SKM-1 (cell line): Measurements from ENCODE around the gene DKK1.
"Not testable (repeated sequence)": the region's sequence is repeated elsewhere in the genome, so short reads cannot be mapped to it uniquely, and the experiment has no call there.

Experiments used
- DNase-seq: peaks from one replicate; lab custom pipeline; 2025; ENCODE audit not compliant: unreplicated experiment; lab: John Stamatoyannopoulos, UW

Gene DKK1

DNA sequence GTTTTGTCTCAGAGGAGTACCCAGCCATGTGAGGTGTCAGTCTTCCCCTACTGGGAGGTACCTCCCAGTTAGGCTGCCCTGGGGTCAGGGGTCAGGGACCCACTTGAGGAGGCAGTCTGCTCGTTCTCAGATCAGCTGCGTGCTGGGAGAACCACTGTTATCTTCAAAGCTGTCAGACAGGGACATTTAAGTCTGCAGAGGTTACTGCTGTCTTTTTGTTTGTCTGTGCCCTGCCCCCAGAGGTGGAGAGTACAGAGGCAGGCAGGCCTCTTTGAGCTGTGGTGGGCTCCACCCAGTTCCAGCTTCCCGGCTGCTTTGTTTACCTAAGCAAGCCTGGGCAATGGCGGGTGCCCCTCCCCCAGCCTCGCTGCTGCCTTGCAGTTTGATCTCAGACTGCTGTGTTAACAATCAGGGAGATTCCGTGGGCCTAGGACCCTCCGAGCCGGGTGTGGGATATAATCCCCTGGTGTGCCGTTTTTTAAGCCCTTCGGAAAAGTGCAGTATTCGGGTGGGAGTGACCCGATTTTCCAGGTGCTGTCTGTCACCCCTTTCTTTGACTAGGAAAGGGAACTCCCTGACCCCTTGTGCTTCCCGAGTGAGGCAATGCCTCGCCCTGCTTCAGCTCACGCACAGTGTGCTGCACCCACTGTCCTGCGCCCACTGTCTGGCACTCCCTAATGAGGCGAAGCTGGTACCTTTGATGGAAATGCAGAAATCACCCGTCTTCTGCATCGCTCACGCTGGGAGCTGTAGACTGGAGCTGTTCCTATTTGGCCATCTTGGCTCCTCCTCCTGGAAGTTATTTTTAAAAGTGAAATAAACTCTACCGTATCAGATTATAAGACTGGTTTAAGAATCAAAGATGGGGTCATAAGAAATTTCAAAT is 51.7 kb downstream of the DKK1 start:
- not testable (repeated sequence) for DNase-seq
